ENCODE results near the gene PELO.

PELO gene

GRCh38 chr5:52772668-52773067 lies 15.0 kb upstream of the PELO start:
- DNase-seq, result no peak

GRCh38 chr5:52773342-52773741 lies 14.4 kb upstream of the PELO start:
- DNase-seq, result no peak

GRCh38 chr5:52774005-52774410 lies 13.7 kb upstream of the PELO start:
- no peak for DNase-seq

GRCh38 chr5:52776116-52776515 lies 11.6 kb upstream of the PELO start:
- DNase-seq, result no peak

- DNase-seq, result no peak
Observed at GRCh38 chr5:52777186-52777585, 10.5 kb upstream of the PELO start.

- no peak for DNase-seq
Observed at GRCh38 chr5:52778781-52779180, 8.9 kb upstream of the PELO start.

GRCh38 chr5:52779213-52779612 lies 8.5 kb upstream of the PELO start:
- DNase-seq, result no peak

GRCh38 chr5:52783226-52783959 lies 4.3 kb upstream of the PELO start:
- no peak for DNase-seq

- peak; percentile 92 for DNase-seq
Observed at GRCh38 chr5:52784737-52785136, 3.0 kb upstream of the PELO start.

- peak; percentile 48 for DNase-seq
Observed at GRCh38 chr5:52786391-52786790, 1.3 kb upstream of the PELO start.

GRCh38 chr5:52786949-52787599 lies 642 bp upstream of the PELO start:
- peak; percentile 82 for DNase-seq

- no peak for DNase-seq
Observed at GRCh38 chr5:52788505-52788821, 747 bp downstream of the PELO start.

- peak; percentile 43 for DNase-seq
Observed at GRCh38 chr5:52789378-52789777, 1.7 kb downstream of the PELO start.

- no peak for DNase-seq
Observed at GRCh38 chr5:52789851-52790250, 2.1 kb downstream of the PELO start.

- no peak for DNase-seq
Observed at GRCh38 chr5:52791366-52791765, 3.6 kb downstream of the PELO start.

- DNase-seq, result peak; percentile 81
Observed at GRCh38 chr5:52794519-52794918, 6.8 kb downstream of the PELO start.

GRCh38 chr5:52796031-52796430 lies 8.3 kb downstream of the PELO start:
- no peak for DNase-seq

- no peak for DNase-seq
Observed at GRCh38 chr5:52796516-52797103, 8.9 kb downstream of the PELO start.

- no peak for DNase-seq
Observed at GRCh38 chr5:52798938-52799337, 11.2 kb downstream of the PELO start.

GRCh38 chr5:52799358-52799982 lies 11.8 kb downstream of the PELO start:
- peak; percentile 67 for DNase-seq

- peak; percentile 97 for DNase-seq
Observed at GRCh38 chr5:52799983-52800393, 12.3 kb downstream of the PELO start.

- DNase-seq, result peak; percentile 89
Observed at GRCh38 chr5:52800394-52801213, 12.9 kb downstream of the PELO start.

GRCh38 chr5:52801329-52801728 lies 13.6 kb downstream of the PELO start:
- DNase-seq, result peak; percentile 63
